Eye (tissue), 1 donor: ENCODE measurements around the gene FAM83E.

Experiments
- DNase-seq: peaks from one replicate; pipeline ENCODE4 v3.0.0-alpha.2; 2015

The FAM83E gene

DNA sequence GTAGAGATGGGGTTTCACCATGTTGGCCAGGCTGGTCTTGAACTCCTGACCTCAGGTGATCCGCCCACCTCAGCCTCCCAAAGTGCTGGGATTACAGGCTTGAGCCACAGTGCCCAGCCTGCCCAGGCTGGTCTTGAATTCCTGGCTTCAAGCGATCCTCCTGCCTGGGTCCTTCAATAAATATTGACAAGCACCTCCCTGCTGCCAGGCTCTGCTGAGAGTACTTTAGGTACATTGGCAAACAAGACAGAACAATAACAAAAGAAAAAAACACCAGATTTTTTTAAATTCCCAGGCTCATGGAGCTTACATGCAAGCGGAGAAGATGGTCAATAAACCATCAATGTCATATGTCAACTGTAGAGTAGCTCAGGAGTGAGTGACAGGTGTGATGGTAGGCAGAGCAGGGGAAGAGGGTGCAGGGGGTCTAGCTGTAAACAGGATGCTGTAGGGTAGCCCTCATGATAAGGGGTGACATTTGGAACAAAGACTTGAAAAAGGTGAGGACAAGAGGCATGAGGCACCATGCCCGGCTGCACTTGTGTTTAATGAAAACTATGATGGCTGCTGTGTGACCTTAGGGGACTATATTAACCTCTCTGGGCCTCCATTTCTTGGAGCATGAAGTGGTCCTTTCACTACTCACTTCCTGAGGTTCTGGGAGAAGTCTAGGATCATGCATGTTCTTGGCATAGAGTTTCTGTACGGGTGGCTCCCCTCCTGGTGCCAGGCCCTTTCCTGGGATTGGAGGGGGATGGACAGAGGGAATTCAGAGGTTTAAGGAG is 43.3 kb downstream of the FAM83E start:
- DNase-seq: no peak

DNA sequence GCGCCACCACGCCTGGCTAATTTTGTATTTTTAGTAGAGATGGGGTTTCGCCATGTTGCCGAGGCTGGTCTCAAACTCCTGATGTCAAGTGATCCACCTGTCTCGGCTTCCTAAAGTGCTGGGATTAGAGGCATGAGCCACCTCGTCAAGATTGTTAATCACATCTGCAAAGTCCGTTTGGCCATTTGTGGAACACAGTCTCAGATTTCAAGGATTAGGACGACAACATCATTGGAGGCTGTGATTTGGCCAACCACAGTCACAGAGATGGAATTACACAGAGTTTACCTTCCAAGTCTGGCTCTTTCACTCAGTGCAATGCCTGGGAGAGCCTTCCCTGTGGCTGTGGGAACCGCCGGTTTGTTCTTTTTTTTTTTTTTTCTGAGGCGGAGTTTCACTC is 45.1 kb downstream of the FAM83E start:
- no peak for DNase-seq

DNA sequence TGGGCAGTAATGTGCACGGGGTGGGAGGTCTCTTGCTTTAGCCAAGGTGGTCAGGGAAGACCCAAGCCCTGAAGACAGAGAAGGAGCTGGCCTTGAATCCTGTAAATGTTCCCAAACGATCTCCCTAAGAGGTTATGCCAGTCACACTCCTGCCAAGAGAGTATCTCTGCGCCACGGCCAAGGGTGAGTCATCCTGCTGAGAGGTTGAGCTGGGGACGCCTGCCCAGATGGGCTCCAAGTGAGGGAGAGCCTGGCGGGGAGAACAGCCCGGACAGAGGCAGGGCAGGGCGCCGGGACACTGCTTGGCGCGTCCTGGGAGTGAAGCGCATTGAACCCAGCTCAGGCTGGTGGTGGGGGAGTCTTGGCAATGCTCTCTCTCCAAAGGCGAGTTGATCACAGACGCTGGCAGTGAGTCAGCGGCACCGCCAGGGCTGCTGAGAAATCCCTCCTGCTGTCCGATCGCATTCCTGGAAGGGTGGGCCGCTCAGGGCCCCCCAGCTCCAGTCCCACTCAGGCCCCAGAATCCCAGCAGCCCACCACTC is 46.5 kb downstream of the FAM83E start:
- peak; percentile 56 for DNase-seq

GRCh38 chr19:48565090-48565489 is 49.8 kb downstream of the FAM83E start:
- no peak for DNase-seq
